Measurements from ENCODE around the gene DSCAML1. TPM values are rescaled to one million over a fixed set of nuclear protein-coding genes. Genes with fewer than 3 reads are reported as not detected.

Gene DSCAML1
- polyA plus RNA-seq, 1 donor: 0.63 TPM

- DNase-seq: peak; percentile 40
These were observed 282.8 kb downstream of the DSCAML1 start for GRCh38 chr11:117514256-117514655.

DNA sequence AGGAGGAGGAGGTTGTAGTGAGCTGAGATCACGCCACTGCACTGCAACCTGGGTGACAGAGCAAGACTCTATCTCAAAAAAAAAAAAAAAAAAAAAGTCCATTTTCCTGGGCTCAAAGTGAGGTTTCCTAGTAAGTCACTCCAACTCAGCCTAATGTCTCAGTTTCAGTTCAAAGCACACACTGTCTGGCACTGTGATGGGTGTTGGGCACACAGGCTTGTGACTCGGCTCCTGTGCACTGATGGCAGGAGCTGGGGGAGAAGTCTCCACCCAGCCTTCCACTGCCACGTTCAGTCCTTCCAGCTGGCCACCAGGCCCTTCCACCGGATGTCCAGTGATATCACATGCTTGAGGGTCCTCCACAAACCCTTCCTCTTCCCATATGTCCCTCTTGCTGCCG lies 283.4 kb downstream of the DSCAML1 start:
- no peak for DNase-seq

GRCh38 chr11:117511931-117512539 lies 285.0 kb downstream of the DSCAML1 start:
- DNase-seq: no peak

- no peak for DNase-seq
These were observed 285.5 kb downstream of the DSCAML1 start for GRCh38 chr11:117511483-117511930.

DNA sequence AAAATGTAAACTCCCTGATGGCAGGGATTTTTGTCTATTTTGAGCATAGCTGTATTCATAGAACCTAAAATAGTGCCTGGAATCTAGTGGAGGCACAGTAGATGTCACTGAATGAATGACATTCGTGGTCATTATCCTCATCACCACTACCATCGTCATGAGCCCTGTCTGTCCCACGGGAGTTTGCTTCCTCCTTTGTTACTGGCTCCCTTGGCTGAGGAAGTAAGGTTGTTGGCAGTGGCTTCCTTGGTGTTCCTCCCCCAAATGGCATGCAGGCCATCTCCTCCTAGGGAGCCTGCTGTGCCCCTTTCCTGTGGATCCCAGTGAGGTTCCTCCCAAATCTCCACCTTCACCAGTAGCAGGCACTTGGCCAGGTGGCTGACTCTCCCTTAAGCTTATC lies 286.4 kb downstream of the DSCAML1 start:
- DNase-seq: no peak

- no peak for DNase-seq
These were observed 287.5 kb downstream of the DSCAML1 start for GRCh38 chr11:117509543-117509942.

GRCh38 chr11:117506971-117507370 lies 290.0 kb downstream of the DSCAML1 start:
- no peak for DNase-seq

- no peak for DNase-seq
These were observed 291.6 kb downstream of the DSCAML1 start for GRCh38 chr11:117505285-117505970.

DNA sequence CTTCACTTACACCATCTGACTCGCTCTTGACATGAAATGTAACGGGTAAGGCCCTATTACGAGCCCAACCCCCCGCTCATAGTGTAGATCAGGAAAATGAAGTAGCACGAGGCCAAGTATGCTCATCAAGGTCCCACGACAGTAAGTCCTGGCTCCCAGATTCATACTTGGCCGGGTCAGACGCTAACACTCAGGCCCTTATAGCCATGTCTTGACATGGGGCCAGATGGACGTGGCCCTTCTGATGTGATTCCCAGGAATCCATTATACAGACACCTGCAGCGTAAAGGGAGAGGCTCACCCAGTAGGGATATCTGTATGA lies 294.3 kb downstream of the DSCAML1 start:
- DNase-seq: peak; percentile 49

DNA sequence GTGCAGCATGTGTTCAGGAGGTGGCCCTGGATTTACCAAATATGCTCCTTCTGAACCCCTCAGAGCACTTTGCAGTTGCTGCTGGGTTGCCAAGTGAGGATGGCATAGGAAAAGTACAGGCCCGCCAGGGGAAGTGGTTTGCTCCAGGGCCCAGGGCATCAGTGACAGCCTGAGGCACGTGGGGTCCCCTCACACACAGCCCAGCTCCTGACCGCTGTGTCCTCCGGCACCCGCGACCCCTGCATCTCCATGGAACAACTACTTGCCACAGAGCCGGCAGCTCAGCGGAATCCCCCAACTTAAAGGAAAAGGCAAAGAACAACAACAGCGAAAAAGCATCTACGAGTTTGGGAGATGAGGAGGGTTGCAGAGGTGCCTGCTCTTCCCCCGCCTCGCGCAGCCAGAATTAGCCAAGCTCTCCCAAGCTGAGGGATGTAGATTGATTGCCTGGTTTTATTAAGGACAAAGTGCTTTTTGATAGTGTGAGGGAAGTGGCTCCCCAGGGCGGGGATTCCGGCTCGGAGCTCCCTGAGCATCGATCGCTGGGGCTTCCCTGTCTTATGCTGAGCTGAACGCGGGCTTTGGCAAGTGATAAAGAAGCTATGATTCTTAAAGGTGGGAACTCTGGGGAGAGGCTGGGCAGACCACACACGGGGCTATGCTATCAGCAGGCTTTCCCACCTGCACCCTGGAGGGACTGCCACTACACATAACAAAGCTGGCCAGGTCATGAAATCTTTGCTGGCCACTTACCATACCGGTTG lies 294.8 kb downstream of the DSCAML1 start:
- no peak for DNase-seq

GRCh38 chr11:117501237-117501898 lies 295.6 kb downstream of the DSCAML1 start:
- no peak for DNase-seq

DNA sequence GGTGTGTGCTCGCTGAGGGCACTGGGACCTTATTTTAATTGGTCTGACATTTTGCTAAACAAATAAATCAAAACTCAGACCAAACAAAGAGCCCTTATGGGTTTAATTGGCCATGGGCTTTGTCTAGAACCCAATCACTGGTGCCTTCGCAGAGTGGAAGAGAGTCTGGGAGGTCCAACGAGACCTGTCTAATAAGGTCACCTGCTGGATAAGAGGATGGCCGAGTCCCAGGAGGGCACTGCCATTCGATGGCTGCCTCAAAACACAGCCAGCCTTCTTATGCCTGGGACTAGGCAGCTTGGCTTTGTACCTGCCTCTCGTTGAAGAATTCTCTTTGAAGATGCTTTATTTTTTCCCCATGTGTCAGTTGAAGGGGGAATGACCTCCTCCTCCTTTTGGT lies 298.2 kb downstream of the DSCAML1 start:
- no peak for DNase-seq

DNA sequence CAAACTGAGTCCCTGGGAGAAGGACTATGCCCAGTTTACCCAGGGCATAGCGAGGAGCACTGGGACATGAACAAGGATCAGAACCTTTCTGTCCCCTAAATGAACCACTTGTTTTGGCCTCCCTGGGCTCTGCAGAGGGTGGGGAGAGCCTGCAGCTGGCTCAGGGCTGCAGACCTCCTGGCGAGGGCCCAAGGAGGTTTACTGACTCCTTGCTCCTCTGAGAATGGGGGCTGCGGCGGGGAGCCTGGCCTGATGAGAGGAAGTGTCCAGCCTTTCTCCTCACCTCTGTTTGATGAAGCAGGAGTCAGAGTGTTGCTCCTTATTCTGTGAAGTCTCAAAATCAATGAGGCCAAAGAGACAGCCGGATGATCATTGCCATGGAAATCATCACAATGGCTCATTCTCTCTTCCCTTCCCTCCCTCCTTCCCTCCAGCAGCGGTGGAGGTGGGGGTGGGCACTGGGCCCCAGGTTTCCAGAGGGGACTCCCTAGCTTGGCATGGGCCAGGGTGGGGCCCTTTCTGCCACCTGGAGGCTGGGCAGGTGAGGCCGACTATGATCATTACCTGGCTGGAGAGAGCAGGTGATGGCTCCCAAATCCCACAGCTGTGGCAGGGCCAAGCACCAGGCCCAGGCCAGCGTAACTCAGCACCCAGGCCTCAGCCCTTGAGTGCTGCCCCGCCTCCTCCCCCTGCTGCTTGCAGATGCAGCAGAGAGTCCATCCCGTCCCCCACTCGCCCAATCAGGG lies 299.6 kb downstream of the DSCAML1 start:
- no peak for DNase-seq

GRCh38 chr11:117495357-117495756 lies 301.7 kb downstream of the DSCAML1 start:
- no peak for DNase-seq

- no peak for DNase-seq
These were observed 304.3 kb downstream of the DSCAML1 start for GRCh38 chr11:117492578-117493251.

GRCh38 chr11:117490911-117491310 lies 306.1 kb downstream of the DSCAML1 start:
- no peak for DNase-seq

DNA sequence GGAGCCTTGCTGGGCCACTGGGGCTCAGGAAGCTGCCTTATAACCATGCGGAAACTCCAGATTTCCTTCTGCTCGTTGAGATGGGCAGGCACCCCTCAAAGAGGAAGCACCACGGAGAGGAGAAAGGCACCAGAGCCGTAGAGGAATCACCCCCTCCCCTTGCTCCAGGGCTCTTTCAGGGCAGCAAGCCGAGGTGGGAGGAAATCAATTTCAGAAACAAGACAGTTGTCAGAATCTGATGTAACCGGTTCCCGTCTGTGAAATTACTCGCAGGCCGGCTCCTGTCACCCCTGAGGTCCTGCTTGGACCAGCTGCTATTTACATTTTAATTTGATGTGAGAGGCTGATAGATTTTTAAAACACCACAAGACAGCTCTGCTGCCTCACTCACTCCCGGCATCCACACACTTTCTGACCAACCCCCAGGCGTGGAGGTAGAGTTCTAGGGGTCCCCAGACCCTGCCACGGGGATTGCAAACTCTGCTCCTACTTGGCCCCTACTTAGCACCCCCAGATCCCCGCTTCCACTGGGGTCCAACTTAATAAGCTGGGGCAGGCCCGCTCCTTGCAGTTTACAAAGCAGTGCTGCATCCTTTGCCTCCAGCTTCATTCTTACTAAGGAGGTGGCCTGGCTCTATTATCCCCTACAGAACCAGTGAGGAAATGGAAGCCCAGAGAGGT lies 306.9 kb downstream of the DSCAML1 start:
- no peak for DNase-seq

DNA sequence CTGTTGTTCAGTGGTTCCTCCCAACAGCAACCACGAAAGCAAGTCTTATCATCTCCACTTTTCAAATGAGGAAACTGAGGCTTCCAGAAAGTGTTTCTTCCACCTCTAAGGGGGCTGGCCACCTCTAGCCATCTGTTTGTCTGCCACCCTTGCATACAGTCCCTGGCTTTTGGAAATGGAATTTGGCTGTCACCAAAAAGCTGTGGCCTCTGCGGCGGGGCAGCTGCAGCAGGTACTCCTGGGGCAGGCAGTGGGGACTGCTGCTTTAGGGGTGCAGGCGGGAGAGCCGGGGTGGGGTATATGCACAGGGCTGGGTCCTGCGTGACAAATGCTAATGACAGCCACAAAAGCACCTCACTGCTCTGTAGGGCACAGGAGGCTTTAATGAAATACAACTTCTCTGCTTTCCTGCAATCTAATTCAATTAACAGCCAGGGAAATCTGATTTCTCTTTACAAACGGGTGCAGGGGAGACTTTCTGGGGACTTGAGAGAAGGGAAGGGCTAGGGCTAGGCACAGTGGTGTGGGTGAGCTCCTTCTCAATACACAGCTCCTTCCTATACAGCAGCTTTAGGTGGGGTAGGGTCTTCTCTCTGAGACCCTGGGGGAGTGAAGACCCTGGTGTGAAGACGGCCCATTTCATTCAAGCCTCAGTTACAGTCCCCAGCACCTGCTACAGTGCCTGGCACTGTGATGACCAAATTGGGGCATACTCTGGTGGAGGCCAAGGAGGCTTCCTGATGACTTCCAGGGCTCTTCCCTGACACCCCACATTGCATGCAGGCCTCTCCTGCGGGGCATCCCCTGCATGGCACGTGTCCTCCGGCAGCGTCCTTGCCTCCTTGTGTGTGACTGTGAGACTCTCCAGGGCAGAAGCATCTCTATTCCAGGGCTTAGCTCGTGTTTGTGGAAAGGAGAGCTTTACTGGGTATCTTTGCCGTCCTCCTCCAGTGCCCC lies 307.7 kb downstream of the DSCAML1 start:
- DNase-seq: no peak

DNA sequence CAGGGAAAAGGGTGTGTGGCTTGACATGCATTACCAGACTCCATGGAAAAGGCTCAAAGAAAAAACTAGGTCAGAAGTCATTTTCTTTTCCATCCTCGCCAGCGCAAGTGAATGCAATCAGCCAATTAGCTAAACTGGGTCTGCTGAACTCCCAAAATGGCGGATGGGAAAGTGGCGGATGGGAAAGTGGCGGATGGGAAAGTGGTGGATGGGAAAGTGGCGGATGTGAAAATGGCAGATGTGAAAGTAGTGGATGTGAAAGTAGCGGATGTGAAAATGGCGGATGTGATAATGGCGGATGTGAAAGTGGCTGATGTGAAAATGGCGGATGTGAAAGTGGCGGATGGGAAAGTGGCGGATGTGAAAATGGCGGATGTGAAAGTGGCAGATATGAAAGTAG lies 311.0 kb downstream of the DSCAML1 start:
- DNase-seq: no peak

DNA sequence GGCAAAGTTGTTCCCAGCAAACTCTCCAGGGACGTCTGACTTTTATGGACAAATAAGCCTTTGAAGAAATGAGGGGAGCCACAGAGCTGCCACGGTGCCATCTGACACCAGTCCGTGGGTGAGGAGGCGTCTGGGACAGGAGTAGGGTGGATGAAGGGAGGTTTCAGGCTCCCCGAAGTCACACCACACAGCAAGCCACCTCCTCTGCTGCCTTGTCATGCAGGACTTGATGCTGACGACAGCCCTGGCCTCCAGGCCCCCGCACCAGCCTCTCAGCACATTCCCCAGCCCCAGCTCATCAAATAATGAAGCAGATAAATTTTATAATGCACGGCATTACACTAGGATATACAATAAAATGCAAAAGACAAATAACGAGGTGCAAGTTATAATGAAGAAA lies 312.9 kb downstream of the DSCAML1 start:
- DNase-seq: no peak

All from hindlimb muscle (tissue), 1 donor.